ENCODE results near the gene TTC28.

TTC28 gene

DNA sequence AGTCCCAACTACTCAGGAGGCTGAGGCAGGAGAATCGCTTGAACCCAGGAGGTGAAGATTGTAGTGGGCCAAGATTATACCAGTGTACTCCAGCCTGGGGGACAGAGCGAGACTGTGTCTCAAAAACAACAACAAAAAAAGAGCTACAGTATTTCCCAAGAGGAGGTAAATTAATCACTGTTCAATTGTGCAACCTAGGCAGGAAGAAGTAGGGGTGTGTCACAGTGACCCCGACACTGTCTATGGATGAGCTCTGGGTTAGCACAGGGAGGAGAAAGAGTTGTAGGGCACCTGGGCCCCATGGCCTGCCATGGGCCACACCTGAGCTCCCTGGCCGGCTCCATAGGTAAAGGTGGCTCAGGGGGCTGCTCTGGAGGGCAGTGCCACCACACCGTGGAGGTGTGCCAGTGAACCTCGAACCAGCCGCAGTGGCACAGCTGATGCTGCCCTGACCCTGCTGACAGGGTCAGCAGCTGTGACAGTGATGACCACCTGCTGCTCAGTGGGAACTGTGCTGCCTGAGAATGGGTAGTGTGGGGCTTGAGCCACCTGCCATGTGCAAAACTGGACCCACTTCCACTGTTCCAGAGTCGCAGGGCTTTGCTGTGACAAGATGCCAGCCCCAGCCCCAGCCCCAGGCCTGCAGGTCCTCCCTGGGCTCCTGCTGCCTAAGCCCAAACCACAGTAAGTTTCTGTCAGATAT, 676.6 kb downstream of the TTC28 start:
- no peak for DNase-seq (ENCODE audit: low read depth)

GRCh38 chr22:28002181-28002700, 677.4 kb downstream of the TTC28 start:
- DNase-seq (ENCODE audit: low read depth) = no peak

GRCh38 chr22:28001171-28001835, 678.3 kb downstream of the TTC28 start:
- no peak for DNase-seq (ENCODE audit: low read depth)

- DNase-seq (ENCODE audit: low read depth) = no peak
These were observed 679.3 kb downstream of the TTC28 start for GRCh38 chr22:28000361-28000760.

DNA sequence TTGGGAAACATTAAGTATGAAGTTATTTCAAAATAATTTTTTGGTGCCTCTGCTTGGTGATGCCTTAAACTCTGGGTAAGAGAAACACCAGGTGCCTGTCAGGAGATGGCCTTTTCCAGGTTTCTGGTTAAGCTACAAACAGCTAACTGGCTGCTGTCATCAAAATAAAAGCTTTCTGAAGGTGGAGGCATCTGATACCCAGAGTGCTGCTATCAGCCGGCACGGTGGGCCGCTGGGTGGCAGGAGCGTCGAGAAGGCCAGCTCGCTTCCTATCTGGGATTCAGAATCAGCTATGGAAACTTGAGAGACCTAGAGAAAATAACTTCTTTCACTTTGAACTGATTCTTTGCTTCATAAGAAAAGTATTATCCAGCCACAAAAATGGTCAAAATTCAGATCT, 679.8 kb downstream of the TTC28 start:
- no peak for DNase-seq (ENCODE audit: low read depth)

DNA sequence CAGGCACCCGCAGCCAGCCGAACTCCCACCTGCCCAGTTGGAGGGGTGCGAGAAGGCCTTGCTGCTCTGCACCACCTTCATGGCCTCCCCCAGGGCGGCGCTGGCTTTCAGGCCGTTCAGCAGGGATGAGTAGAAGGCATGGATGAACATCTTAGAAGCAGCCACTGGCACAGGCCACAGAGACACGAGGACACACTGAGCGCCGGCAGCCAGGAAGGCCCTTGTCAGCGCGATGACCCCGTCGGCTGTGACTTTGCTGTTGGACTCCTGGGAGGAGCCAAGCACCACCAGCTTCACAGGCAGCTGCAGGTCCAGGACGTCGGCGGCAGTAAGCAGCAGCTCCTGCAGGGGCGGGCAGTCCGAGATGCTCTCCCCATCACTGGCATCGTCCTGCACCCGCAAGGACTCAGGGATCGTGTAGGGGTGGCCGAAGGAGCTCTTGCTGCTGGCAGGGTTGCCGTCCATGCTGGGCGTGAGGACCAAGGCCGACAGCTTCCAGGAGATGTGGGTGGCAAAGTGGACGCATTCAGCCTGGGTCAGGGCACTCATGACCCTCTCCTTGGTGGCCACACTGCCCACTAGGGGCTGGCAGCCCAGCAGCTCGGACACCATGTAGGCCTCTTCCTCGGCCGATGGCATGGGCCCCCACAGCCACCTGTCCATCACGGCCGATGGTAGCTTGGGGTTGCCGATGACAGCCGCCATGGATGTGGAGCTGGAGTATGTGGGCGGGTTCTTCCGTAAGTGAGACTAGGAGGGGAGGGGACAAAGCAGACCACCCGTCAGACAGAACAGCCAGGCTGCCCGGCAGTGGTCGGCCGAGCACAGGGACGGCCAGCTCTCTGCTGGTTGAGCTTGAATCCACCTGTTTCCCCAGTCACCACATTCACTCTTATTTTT, 680.9 kb downstream of the TTC28 start:
- DNase-seq (ENCODE audit: low read depth) = no peak

GRCh38 chr22:27997538-27997937, 682.1 kb downstream of the TTC28 start:
- no peak for DNase-seq (ENCODE audit: low read depth)

DNA sequence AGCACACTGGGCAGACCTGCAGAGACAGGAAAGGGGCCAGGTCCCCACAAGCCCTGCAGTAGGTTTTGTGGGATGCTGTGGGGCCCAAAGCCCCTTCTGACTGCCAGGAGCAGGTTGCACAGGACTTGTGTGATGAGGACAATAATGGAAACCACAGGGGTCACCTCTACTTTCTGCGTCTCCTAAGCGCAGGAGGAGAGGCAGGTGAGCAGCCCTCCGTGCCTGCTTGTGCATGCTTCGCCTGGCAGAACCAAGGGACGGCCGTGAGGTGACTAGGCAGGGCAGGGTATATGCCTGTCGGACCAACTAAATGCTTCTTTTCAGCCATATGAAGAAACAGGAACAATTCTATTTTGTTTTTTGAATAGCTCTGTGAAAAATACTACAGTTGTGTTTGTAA, 682.7 kb downstream of the TTC28 start:
- DNase-seq (ENCODE audit: low read depth) = no peak

GRCh38 chr22:27996529-27996925, 683.1 kb downstream of the TTC28 start:
- no peak for DNase-seq (ENCODE audit: low read depth)

DNA sequence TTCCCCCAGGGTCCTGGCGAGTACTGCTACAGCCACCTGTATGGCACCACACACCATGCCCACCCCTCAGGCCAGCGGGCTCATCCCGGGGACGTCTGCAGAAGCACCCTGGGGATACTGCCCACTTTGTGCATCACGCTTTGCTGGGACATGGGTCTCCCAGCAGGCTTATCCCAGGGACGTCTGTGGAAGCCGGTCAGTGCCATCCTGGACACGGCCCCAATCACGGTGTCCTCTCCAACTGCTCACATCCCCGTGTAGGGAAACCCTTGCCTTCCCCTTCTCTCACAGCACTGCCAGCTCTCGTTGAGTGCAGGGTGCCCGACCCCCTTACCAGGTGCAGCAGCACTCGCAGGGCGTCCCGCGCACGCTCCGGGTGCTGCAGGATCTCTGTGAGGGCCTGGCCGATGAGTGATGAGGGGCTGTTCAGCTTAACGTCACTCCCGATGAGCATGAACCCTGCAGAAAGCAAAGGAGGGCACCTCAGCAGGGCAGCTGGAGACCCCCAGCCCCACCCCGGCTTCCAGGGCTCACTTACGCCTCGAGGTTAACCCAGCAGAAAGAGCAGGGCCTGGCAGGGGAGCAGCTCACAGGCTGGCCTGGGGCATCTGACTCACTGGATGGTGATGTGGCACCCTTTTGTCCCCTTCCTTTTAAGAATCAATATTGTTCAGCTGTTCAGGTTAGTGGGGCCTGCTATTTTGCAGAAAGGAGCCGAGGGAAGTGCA, 683.7 kb downstream of the TTC28 start:
- no peak for DNase-seq (ENCODE audit: low read depth)

DNA sequence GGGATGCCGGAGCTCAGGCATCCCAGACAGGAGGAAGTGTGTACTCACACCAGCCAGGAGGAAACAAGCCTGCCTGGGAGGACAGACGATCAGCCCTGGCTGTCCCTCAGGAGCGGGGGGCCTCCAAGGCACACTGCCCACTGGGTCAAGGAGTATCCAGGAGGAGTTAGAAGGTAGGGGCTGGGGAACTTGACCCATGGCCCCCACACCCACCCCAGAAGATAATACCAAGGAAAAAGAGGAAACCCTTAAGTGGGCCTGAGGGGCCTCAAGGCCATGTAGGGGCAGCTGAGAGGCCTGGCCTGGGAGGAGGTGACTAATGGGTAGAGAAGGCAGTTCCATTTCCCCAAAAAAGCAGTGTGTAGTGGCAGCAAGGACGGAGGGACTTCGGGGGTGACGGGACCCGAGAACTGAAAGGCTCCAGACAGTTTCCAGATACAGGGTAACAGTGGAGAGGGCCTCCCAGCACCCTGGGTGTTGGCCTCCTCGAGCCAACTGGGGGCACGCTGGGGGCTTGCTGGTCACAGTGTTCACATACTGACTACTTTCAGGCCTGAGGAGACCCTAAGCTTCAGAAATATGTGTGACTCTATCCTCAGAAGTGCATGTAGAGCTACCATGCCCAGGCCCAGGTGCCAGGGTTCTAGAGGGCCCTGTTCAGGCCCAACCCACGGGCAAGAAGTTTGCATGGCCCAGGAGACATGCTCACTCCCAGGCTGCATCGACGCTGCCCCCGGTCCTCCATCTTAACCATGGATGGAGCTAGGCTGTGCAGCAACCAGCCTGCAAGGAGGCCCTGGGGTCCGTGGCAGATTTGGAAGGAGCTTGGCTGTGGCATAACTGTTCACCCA, 684.9 kb downstream of the TTC28 start:
- no peak for DNase-seq (ENCODE audit: low read depth)

- DNase-seq (ENCODE audit: low read depth) = no peak
These were observed 685.8 kb downstream of the TTC28 start for GRCh38 chr22:27993774-27994350.

DNA sequence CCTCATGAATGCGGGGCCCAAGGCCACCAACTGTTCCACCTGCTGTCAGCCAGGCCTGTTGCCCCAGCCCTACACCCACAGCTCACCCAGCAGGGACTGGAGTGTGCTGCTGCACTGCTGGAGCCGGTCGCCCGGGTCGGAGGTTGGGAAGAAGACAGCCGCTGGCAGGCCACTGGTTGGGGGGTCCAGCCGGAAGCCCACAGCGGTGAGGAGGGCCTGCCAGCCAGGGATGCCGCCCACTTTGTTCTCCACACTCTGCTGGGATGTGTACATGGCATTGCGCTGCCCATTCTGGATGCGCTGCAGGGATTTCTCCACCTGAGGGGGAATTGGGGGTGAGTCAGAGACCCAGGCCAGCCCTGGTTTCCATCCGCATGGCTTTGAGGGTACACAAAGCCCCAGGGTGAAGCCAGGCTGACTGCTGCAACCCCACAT, 686.4 kb downstream of the TTC28 start:
- no peak for DNase-seq (ENCODE audit: low read depth)

DNA sequence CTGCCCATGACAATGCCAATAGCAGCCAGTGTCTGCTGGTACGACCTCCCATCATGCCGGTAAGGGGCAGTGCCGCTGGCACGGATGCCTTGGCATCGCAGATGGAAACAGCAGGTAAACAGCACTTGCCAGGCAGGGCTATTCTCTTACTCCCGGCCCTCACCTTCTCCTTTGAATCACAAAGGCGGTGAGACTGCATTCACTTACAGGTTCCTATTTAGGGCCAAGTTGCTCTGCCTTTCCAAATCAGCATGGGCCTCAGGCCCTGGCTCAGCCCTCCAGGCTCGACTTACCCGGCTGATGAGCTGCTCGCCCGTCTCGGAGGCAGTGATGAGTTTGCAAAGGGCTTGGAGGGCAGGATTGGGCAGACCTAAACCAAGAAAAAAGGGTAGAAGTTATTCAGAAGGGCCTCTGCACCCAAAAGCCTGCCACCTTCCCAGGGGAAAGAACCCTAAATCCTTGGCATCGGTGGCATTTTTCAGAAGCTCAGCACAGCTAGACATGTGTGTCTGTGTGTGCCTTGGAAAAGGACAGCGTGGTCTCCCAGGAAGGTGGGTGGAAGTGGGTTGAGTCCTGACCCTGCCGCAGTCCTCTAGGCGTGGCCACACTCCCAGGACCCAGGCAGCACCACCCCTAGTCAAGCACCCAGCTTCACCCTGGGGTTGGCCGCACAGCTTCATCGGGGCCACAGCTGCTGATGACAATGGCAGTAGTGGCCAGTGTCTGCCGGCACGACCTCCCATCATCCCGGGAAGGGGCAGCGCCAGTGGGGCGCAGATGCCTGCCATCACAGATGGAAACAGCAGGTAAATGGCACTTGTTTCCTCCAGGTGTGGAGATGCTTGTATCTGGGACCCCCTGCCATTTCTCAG, 687.1 kb downstream of the TTC28 start:
- DNase-seq (ENCODE audit: low read depth) = no peak

- no peak for DNase-seq (ENCODE audit: low read depth)
These were observed 687.9 kb downstream of the TTC28 start for GRCh38 chr22:27991586-27992293.

DNA sequence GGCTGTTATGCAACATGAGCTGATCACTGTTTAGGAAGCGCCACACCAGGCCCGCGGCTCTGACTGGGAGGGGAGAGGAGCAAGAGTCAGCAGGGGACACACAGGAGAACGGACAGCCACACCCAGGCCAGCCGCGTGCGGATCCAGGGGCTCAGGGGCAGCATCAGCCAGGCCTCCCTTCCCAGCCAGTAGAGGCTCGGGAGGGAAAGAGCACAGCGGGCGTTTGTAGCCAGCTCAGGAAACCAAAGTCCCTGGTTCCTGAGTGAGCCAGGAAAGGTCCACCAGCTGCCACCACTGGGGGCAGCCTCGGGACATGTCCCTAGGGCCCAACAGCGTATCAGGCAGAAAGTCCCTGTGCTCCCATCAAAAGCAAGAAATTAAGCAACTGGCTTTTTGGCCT, 688.8 kb downstream of the TTC28 start:
- DNase-seq (ENCODE audit: low read depth) = no peak

- DNase-seq (ENCODE audit: low read depth) = no peak
These were observed 689.2 kb downstream of the TTC28 start for GRCh38 chr22:27990451-27990840.

- DNase-seq (ENCODE audit: low read depth) = no peak
These were observed 689.7 kb downstream of the TTC28 start for GRCh38 chr22:27989758-27990450.

Measured in stimulated activated CD8-positive, alpha-beta memory T cell treated with anti-CD3 and anti-CD28 coated beads, Interleukin-12 subunit alpha, Interleukin-12 subunit beta, amount 100 ng/mL, for 1 hour (primary cell).